Dedifferentiated amniotic fluid mesenchymal stem cell (primary cell): ENCODE results near the gene RPL13A.
"Not testable (repeated sequence)": the region's sequence is repeated elsewhere in the genome, so short reads cannot be mapped to it uniquely, and the experiment has no call there.

Experiments used
- DNase-seq: peaks from one replicate; pipeline ENCODE4 v3.0.0-alpha.2; 2016; ENCODE audit errors: extremely low spot score

RPL13A gene

GRCh38 chr19:49456326-49456725 lies 31.1 kb upstream of the RPL13A start:
- peak; percentile 31 for DNase-seq

GRCh38 chr19:49458567-49458903 lies 28.9 kb upstream of the RPL13A start:
- DNase-seq, result no peak

GRCh38 chr19:49459388-49459787 lies 28.0 kb upstream of the RPL13A start:
- no peak for DNase-seq

DNA sequence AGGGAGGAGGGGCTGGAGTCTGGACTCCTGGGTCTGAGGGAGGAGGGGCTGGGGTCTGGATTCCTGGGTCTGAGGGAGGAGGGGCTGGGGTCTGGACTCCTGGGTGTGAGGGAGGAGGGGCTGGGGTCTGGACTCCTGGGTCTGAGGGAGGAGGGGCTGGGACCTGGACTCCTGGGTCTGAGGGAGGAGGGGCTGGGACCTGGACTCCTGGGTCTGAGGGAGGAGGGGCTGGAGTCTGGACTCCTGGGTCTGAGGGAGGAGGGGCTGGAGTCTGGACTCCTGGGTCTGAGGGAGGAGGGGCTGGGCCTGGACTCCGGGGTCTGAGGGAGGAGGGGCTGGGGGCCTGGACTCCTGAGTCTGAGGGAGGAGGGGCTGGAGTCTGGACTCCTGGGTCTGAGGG lies 26.3 kb upstream of the RPL13A start:
- DNase-seq, result not testable (repeated sequence)

DNA sequence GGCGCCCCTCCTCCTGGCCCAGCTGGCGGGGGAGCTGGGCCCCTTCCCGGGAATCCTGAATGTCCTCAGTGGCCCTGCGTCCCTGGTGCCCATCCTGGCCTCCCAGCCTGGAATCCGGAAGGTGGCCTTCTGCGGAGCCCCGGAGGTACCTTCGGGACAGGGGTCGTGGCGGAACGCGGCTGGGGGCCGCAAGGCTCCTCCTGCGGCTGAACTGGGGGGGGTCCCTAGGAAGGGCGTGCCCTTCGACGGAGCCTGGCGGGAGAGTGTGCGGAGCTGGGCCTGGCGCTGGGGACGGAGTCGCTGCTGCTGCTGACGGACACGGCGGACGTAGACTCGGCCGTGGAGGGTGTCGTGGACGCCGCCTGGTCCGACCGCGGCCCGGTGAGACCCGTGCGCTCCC lies 25.8 kb upstream of the RPL13A start:
- no peak for DNase-seq

- no peak for DNase-seq
Observed at GRCh38 chr19:49462492-49462891, 24.9 kb upstream of the RPL13A start.

DNA sequence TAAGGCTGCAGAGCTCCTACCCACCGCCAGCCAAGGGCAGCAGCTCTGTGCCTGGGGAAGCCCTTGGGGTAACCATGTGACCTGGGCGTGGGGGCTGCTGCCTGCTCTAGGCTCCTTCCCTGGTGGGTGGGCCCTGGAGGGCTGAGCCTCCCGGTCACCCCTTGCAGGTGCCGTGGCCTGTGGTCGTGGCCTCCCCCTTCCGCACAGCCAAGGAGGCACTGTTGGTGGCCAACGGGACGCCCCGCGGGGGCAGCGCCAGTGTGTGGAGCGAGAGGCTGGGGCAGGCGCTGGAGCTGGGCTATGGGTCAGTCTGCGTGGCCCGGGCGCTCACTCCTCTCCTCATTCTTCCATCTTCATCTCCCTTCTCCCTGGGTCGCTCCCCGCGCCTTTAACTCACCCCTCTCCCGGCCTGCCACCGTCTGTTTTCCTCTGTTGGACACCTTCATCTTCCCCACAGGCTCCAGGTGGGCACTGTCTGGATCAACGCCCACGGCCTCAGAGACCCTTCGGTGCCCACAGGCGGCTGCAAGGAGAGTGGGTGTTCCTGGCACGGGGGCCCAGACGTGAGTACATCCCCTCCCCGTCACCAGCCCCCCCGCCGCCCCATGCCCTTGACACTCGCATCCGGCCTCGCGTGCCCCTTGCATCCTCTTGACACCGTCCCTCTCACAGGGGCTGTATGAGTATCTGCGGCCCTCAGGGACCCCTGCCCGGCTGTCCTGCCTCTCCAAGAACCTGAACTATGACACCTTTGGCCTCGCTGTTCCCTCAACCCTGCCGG lies 23.3 kb upstream of the RPL13A start:
- no peak for DNase-seq

GRCh38 chr19:49465371-49465770 lies 22.0 kb upstream of the RPL13A start:
- DNase-seq, result no peak

DNA sequence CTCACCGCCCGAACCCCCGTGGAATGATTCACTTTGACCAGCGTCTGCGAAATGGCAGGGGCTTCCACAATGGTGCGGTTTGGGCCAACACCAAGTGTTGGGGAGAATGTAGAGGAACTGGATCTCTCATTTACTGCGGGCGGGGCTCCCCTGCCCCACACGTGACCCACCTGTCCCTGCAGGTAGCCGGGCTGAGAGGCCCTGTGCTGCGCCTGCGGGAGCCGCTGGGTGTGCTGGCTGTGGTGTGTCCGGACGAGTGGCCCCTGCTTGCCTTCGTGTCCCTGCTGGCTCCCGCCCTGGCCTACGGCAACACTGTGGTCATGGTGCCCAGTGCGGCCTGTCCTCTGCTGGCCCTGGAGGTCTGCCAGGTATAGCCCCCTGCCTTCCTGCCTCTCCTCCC lies 19.2 kb upstream of the RPL13A start:
- no peak for DNase-seq

GRCh38 chr19:49468746-49469447 lies 18.5 kb upstream of the RPL13A start:
- peak; percentile 89 for DNase-seq

GRCh38 chr19:49469828-49470614 lies 17.4 kb upstream of the RPL13A start:
- no peak for DNase-seq

DNA sequence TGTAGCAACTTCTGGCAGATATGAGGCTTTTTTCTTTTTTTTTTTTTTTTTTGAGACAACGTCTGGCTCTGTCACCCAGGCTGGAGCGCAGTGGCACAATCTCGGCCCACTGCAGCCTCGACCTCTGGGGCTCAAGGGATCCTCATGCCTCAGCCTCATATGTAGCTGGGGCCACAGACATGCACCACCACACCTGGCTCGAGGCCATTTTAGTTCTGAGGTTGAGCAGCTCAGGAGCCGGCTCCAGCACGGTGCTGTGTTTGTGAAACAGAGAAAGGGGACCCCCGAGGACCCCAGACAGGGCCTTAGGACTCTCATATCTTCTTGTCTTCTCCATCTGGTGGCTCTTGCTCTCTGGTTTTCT lies 16.8 kb upstream of the RPL13A start:
- DNase-seq, result no peak

DNA sequence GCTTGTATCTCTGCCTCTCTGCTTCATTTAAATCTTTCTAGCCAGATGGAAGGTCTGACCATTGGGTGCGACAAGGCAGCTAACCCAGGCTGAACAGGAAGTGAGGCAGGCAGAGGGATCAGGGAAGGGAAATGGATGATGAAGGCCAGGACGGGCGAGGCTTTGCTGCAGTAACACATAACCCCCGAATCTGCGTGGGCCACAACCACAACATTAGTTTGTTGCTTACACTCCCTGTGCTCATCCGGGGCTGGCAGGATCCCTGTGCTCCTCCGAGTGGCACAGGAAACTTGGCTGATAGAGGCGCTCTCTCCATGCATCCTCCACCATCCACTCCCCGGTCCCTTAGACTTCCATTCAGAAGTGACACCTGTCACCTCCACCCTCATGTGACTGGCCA lies 14.5 kb upstream of the RPL13A start:
- DNase-seq, result no peak

- not testable (repeated sequence) for DNase-seq
Observed at GRCh38 chr19:49473501-49473867, 13.9 kb upstream of the RPL13A start.

GRCh38 chr19:49473868-49474541 lies 13.4 kb upstream of the RPL13A start, which contains the start of gene FLT3LG:
FLT3LG (plus strand) TSS chr19:49474215; CDS start chr19:49474640, 425 bp downstream.
- peak; percentile 82 for DNase-seq

GRCh38 chr19:49474542-49474924 lies 12.9 kb upstream of the RPL13A start:
- DNase-seq, result no peak

- DNase-seq, result no peak
Observed at GRCh38 chr19:49475191-49475917, 12.1 kb upstream of the RPL13A start.

DNA sequence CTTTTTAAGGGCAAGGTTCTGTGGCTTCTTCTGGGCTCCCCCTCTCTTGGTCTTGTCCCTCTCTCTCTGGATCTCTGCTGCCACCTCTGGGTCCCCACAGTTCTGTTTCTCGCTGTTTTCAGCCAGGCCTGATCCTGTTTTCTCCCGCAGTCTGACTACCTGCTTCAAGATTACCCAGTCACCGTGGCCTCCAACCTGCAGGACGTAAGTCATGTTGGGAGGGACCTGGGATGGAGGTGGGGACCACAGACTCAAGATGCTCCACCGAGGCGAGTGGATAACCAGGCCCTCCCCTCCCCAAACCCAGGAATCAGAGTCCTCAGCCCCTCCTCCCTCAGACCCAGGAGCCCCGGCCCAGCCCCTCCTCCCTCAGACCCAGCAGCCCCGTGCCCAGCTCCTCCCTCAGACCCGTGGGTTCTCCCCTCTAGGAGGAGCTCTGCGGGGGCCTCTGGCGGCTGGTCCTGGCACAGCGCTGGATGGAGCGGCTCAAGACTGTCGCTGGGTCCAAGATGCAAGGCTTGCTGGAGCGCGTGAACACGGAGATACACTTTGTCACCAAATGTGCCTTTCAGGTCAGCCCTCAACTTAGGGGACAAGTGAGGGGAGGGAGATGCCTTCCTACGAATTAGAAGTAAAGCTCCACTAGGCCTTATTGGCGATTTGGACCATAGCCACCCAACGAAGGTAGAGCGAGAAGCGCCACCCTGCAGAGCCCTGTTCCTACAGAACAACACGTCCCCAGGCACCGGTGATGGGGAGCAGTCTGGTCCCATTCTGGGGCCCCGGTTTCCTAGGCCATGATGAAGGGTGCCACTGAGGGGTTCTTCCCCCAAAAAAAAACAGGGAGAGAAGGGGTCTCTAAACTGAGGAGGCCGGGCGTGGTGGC lies 11.2 kb upstream of the RPL13A start:
- DNase-seq, result no peak

DNA sequence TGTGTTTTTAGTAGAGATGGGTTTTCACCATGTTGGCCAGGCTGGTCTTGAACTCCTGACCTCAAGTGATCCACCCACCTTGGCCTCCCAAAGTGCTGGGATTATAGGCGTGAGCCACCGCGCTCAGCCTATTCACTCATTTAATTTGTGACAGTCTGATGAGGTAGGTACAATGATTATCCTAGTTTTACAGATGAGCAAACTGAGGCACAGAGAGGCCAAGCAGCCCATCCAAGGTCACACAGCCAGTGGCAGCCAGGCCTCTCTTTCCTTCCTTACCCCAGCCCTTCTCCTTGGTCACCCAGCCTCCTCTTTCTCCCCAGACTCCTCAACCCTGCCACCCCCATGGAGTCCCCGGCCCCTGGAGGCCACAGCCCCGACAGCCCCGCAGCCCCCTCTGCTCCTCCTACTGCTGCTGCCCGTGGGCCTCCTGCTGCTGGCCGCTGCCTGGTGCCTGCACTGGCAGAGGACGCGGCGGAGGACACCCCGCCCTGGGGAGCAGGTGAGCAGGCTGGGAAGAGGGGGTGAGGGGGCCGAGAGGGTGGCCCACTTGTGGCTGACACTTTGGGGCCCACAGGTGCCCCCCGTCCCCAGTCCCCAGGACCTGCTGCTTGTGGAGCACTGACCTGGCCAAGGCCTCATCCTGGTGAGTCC lies 7.3 kb upstream of the RPL13A start:
- DNase-seq, result no peak
